Colonic mucosa (tissue), 4 donors: ENCODE data around the gene CMKLR1. TPM values are rescaled to one million over a fixed set of nuclear protein-coding genes. Genes with fewer than 3 reads are reported as not detected.

Experiments
- DNase-seq: peaks from one replicate; pipeline ENCODE4 v3.0.0-alpha.2; 2020
- H3K27ac ChIP-seq: fragments of 200-600 bp; one replicate; pipeline ENCODE4 v1.8.0; 2021
- H3K27me3 ChIP-seq: fragments of 200-600 bp; one replicate; pipeline ENCODE4 v1.8.0; 2021
- H3K36me3 ChIP-seq: fragments of 200-600 bp; one replicate; pipeline ENCODE4 v1.8.0; 2021
- H3K4me1 ChIP-seq: fragments of 200-600 bp; one replicate; pipeline ENCODE4 v1.8.0; 2021; ENCODE audit warnings: mild to moderate bottlenecking
- H3K4me3 ChIP-seq: fragments of 200-600 bp; one replicate; pipeline ENCODE4 v1.8.0; 2021
- H3K9ac ChIP-seq, 2 donors: one replicate each; pipeline ENCODE4 v1.7.0; 2013; ENCODE audit warnings: control low read depth in 2 of 2, low read depth in 2 of 2, low read length in 2 of 2
- H3K9me3 ChIP-seq: fragments of 200-600 bp; one replicate; pipeline ENCODE4 v1.8.0; 2021
- intact Hi-C: fragments of 100-400 bp; cut with DNase I; formaldehyde crosslinking; loops from one replicate; pipeline ENCODE4 v1.14.1; 2022
- total RNA-seq, 2 donors: library from RNA; stranded (reverse); fragmentation: NEBNext Ultra II Directional in 1 of 2; extraction: Animal tissue kit (Norgen Biotek cat#: 25700) in 1 of 2; gene quantifications; one replicate each; pipeline ENCODE4 v1.2.1, GENCODE V29; 2021
- TF ChIP-seq, protein P1 (sequence below): fragments of 200-600 bp; IDR thresholded peaks from one replicate; pipeline ENCODE4 v1.8.0; 2022; ENCODE audit warnings: antibody characterized with exemption, mild to moderate bottlenecking
- donor health status: healthy.
- donor health status: DM: no; HTN: no; CAD: no.
- donor health status: DM: no; HTN: no; CAD: no.

CMKLR1 gene
- total RNA-seq, 2 donors from 2014 or later: 3.0 to 4.9 TPM

DNA sequence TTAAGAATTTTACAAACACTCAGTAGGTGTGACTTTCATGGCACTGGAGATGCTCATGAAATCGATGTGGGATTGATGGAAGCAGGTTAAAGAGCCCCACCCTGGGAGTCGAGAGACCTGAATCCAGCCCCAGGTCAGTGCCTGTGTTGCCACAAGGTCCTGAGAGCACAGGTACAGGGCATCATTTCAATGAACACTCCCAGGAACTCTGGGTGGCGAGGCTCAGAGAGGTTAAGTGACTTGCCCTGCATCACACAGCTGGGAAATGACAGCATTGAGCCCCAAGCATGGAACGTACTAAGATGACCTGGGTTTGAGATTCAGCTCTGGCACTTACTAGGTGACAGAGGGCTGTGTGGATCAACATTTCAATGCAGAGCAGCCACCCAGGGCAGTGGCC, 98.2 kb downstream of the CMKLR1 start:
- Histone ChIP-seq H3K4me3 (no peak overlapping the region), H3K9me3 (no peaks in the 10 kb centered on the region), H3K4me1 (no peaks in the 10 kb centered on the region), H3K27ac (no peak overlapping the region), H3K36me3 (no peaks in the 10 kb centered on the region), H3K27me3 (no peaks in the 10 kb centered on the region), H3K9ac (no peak overlapping the region)
- intact Hi-C loops: no loop called here
- TF ChIP-seq, protein P1, sequence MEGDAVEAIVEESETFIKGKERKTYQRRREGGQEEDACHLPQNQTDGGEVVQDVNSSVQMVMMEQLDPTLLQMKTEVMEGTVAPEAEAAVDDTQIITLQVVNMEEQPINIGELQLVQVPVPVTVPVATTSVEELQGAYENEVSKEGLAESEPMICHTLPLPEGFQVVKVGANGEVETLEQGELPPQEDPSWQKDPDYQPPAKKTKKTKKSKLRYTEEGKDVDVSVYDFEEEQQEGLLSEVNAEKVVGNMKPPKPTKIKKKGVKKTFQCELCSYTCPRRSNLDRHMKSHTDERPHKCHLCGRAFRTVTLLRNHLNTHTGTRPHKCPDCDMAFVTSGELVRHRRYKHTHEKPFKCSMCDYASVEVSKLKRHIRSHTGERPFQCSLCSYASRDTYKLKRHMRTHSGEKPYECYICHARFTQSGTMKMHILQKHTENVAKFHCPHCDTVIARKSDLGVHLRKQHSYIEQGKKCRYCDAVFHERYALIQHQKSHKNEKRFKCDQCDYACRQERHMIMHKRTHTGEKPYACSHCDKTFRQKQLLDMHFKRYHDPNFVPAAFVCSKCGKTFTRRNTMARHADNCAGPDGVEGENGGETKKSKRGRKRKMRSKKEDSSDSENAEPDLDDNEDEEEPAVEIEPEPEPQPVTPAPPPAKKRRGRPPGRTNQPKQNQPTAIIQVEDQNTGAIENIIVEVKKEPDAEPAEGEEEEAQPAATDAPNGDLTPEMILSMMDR: no peak
- no peak for DNase-seq

- intact Hi-C loops: no loop called here
- H3K9ac ChIP-seq: no peak overlapping the region
- no peak for DNase-seq
- H3K27ac ChIP-seq: no peak overlapping the region
- TF ChIP-seq, protein P1: no peak
- no peak overlapping the region for H3K4me3 ChIP-seq
- no peaks in the 10 kb centered on the region for H3K36me3 ChIP-seq
- H3K9me3 ChIP-seq: no peaks in the 10 kb centered on the region
- H3K4me1 ChIP-seq: no peaks in the 10 kb centered on the region
- no peaks in the 10 kb centered on the region for H3K27me3 ChIP-seq
Measured at GRCh38 chr12:108240027-108240785, 98.9 kb downstream of the CMKLR1 start.

- no peak for DNase-seq
- Histone ChIP-seq H3K9ac (no peak overlapping the region), H3K27me3 (no peaks in the 10 kb centered on the region), H3K4me1 (no peaks in the 10 kb centered on the region), H3K4me3 (no peak overlapping the region), H3K27ac (no peak overlapping the region), H3K36me3 (no peaks in the 10 kb centered on the region), H3K9me3 (no peaks in the 10 kb centered on the region)
- TF ChIP-seq, protein P1: no peak
- intact Hi-C loops: no loop called here
Measured at GRCh38 chr12:108239378-108239777, 99.7 kb downstream of the CMKLR1 start.

- intact Hi-C loops: no loop called here
- Histone ChIP-seq H3K4me1 (no peaks in the 10 kb centered on the region), H3K4me3 (no peak overlapping the region), H3K27me3 (no peaks in the 10 kb centered on the region), H3K9ac (no peak overlapping the region), H3K9me3 (no peaks in the 10 kb centered on the region), H3K27ac (no peak overlapping the region), H3K36me3 (no peaks in the 10 kb centered on the region)
- TF ChIP-seq, protein P1: no peak
- no peak for DNase-seq
Measured at GRCh38 chr12:108238474-108238873, 100.6 kb downstream of the CMKLR1 start.

Other genes starting within 250 kb of the CMKLR1 start
- gene WSCD2, start 210.0 kb downstream of the CMKLR1 start, total RNA-seq: under 1 TPM; 0.15 to 0.74 TPM
- gene FICD, start 176.0 kb upstream of the CMKLR1 start, total RNA-seq: 1 to 10 TPM; 3.5 to 6.2 TPM
- 10 to 100 TPM; 41.1 to 64.9 TPM for gene SART3, start 221.9 kb upstream of the CMKLR1 start, total RNA-seq
- gene ISCU, start 223.3 kb upstream of the CMKLR1 start, total RNA-seq: 10 to 100 TPM; 93.7 to 97.5 TPM